ENCODE measurements around the gene FBXW5.

DNA sequence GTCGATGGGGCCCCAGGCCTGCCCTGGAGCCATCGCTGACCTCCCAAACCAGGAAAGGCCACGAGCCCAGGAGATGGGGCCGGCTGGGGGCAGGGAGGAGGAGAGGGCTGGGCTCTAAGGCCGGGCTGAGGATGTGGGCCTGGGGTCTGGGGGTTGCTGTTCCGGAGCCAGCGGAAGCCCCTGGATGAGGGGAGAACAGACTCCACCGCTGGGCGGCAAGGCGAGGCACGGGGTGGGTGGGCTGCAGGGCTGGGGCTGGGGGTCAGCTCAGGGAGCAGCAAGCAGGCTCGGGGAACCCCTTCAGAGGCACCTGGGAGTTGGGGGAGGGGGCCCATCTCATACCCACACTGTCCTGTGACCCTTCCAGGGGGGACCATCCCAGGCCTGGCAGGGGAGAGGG, 19.2 kb upstream of the FBXW5 start:
- no peak for TF ChIP-seq ZNF274 (IDR thresholded peaks at IDR 0.05; ENCODE audit: low read depth, low read length)
- TF ChIP-seq YY1 (IDR thresholded peaks at IDR 0.05; ENCODE audit: insufficient read depth, insufficient read length), result no peak
